Epithelial cell of esophagus (primary cell): ENCODE results near the gene KIF23.
"Not testable (repeated sequence)": the region's sequence is repeated elsewhere in the genome, so short reads cannot be mapped to it uniquely, and the experiment has no call there.

Experiments used
- DNase-seq: peaks from one replicate; pipeline ENCODE4 v3.0.0; 2010; ENCODE audit warnings: low read depth
- H3K4me3 ChIP-seq: 2 replicates; pipeline ENCODE4 v1.5.1; 2011; ENCODE audit warnings: mild to moderate bottlenecking, low read length, control low read depth
- CTCF ChIP-seq: IDR thresholded peaks from 2 replicates; pipeline ENCODE4 v1.5.1; 2011; ENCODE audit warnings: low read depth, mild to moderate bottlenecking, low read length, control low read depth, inconsistent platforms; ENCODE audit not compliant: insufficient read depth; ENCODE audit errors: missing control alignments

Gene KIF23

DNA sequence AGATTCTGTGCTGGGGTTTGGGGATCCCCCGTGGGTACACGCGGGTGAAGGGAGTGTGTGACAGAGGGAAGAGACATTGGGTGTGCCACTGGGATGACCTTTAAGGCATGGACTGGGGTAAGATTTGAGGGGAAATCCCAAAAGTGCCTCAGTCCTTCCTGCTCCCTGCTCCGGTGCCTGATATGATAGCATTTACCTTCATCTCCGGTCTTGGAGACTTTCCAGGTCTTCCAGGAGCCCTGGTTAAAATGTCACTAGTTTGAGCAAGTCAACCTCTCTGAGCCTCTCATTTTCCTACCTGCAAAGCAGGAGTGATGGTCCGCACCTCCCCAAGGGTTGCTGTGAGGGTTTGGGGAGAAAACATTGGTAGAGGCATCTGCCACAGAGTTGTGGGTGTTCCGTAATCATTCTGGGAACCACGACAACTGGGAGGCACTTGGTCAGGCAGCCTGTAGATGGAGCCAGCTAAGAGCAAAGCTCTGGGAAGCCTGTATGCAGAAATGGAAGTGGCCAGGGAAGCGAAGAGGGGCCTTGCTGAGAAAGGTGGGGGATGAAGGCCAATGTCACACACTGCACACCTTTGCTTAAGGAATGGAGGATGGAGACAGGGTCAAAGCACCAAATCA lies 33.9 kb upstream of the KIF23 start:
- peak; percentile 36 for TF ChIP-seq CTCF
- H3K4me3 ChIP-seq, result no peak overlapping the region
- DNase-seq, result peak; percentile 21

DNA sequence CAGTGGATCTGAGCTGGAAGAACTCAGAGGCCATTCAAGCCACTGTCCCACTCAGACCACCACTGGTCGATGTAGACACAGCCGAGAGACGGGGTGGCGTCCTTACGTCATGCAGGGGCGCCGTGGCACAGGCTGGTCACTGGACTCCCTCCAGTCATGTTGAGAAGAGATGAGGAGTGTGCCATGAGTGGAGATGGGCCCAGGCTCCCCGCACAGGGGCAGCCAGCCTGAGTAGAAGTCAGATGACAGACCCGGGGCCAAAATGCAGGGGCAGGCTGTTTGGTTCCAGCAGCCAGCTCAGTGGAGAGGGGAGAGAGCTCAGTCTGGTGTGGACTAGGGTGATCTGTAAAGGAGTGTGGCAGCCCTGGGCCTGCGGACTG lies 33.4 kb upstream of the KIF23 start:
- TF ChIP-seq CTCF, result no peak
- no peak overlapping the region for H3K4me3 ChIP-seq
- DNase-seq, result no peak

DNA sequence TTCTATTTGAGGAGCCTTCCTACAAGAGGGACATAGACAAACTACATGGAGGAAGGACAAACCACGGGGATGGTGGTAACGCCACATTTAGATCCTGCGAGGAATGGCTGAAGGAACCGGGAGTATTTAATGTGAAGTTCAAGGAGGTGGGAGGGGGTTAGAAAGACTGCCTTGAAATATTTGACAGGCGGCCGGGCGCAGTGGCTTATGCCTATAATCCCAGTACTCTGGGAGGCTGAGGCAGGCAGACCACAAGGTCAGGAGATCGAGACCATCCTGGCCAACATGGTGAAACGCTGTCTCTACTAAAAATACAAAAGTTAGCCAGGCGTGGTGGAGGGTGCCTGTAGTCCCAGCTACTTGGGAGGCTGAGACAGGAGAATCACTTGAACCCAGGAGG lies 32.0 kb upstream of the KIF23 start:
- DNase-seq, result not testable (repeated sequence)

DNA sequence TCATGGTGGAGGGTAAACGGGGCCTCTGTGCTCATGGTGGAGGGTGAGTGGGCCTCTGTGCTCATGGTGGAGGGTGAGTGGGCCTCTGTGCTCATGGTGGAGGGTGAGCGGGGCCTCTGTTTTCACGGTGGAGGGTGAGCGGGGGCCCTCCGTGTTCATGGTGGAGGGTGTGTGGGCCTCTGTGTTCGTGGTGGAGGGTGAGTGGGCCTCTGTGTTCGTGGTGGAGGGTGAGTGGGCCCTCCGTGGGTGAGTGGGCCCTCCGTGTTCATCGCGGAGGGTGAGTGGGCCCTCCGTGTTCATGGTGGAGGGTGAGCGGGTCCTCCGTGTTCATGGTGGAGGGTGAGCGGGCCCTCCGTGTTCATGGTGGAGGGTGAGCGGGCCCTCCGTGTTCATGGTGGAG lies 30.1 kb upstream of the KIF23 start:
- not testable (repeated sequence) for H3K4me3 ChIP-seq, DNase-seq

More for the DNA sequence above, 32.0 kb upstream of the KIF23 start:
- not testable (repeated sequence) for H3K4me3 ChIP-seq

DNA sequence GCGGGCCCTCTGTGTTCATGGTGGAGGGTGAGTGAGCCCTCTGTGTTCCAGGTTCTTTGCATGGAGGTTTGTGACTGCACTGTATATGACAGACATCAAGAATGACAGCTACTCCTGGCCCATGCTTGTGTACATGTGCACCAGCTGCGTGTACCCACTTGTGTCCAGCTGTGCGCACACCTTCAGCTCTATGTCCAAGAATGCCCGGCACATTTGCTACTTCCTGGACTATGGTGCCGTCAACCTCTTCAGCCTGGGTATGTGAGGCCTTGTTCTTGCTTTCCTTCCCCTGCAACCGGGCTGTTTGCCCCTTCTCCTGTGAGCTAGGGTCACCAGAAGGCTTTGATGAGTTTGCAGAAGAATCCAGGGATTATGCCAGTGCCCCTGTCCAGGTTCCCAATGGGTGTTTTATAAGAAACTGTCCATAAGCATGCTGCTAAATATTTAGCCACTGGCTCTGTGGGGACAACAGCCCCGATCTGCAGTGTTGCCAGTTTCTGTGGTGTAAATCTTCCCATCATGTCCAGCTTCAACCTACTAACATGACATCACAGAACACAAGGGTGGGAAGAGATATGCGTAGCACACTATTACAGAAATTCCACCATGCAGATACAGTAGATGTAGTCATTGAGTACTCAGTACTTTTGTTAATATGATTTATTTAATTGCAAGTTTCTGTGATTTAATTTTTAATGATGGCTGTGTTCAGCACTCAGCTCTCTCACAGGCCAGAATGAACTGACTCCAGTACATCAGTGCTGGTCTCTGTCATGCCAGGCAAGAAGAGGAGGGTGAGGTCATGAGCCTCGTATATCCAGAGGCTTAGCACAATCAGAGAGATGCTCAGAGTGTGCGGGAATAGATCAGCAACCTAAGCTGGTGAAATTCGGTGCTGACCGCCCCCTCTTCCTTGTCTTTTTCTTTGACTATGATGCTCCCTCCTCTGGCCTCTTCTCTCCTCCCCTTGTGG lies 29.2 kb upstream of the KIF23 start:
- H3K4me3 ChIP-seq, result no peak overlapping the region
- no peak for DNase-seq
- no peak for TF ChIP-seq CTCF

- DNase-seq, result no peak
- H3K4me3 ChIP-seq, result no peak overlapping the region
- no peak for TF ChIP-seq CTCF
Measured at GRCh38 chr15:69385831-69386230, 28.3 kb upstream of the KIF23 start.

GRCh38 chr15:69386284-69386683 lies 27.9 kb upstream of the KIF23 start:
- H3K4me3 ChIP-seq, result no peak overlapping the region
- TF ChIP-seq CTCF, result no peak
- DNase-seq, result no peak

- DNase-seq, result peak; percentile 56
- no peak for TF ChIP-seq CTCF
- H3K4me3 ChIP-seq, result no peak overlapping the region
Measured at GRCh38 chr15:69388260-69388705, 25.9 kb upstream of the KIF23 start.
